ENCODE results near the gene CFC1. TPM values are rescaled to one million over a fixed set of nuclear protein-coding genes. Genes with fewer than 3 reads are reported as not detected.
"Not testable (repeated sequence)": the region's sequence is repeated elsewhere in the genome, so short reads cannot be mapped to it uniquely, and the experiment has no call there.

Gene CFC1
- total and polyA plus RNA-seq, 2 donors from 2014 or later, result not detected

DNA sequence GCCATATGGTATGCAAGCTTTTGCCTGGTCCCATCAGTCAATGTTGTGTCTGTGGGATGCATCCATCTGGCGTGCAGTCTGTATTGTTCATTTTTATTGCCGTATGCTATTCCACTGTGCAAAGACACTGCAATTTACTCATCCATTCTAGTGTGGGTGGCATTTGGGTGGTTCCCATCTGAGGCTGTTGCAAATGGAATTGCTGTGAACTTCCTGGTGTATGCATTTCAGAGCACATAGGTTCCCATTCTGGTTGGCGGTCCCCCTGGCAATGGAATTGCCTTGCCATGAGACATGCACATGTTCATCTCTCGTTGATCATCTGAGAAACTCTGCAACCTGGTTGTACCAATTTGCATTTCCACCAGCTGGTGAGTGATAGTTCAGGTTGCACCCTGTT is 21.8 kb downstream of the CFC1 start:
- H3K9ac ChIP-seq (ENCODE audit: low read length in 3 of 3); H3K4me1 ChIP-seq (ENCODE audit: control insufficient read depth in 2 of 3, insufficient read depth in 2 of 3, low read depth in 1 of 3, low read length in 3 of 3); FAIRE-seq; H3K36me3 ChIP-seq (ENCODE audit: control insufficient read depth in 2 of 3, insufficient read depth in 3 of 3, low read length in 3 of 3); H3K4me3 ChIP-seq (ENCODE audit: low read length in 3 of 3); H3K27ac ChIP-seq (ENCODE audit: low read depth in 2 of 2, low read length in 2 of 2); DNase-seq; H3K27me3 ChIP-seq (ENCODE audit: control insufficient read depth, insufficient read depth, low read length); H3K9me3 ChIP-seq (ENCODE audit: control insufficient read depth in 2 of 3, insufficient read depth in 1 of 3, low read length in 3 of 3); intact Hi-C loops (cut with DNase I): not testable (repeated sequence)

- FAIRE-seq; H3K4me1 ChIP-seq (ENCODE audit: control insufficient read depth in 2 of 3, insufficient read depth in 2 of 3, low read depth in 1 of 3, low read length in 3 of 3); DNase-seq; H3K9me3 ChIP-seq (ENCODE audit: control insufficient read depth in 2 of 3, insufficient read depth in 1 of 3, low read length in 3 of 3); H3K9ac ChIP-seq (ENCODE audit: low read length in 3 of 3); intact Hi-C loops (cut with DNase I); H3K27ac ChIP-seq (ENCODE audit: low read depth in 2 of 2, low read length in 2 of 2); H3K27me3 ChIP-seq (ENCODE audit: control insufficient read depth, insufficient read depth, low read length); H3K4me3 ChIP-seq (ENCODE audit: low read length in 3 of 3); H3K36me3 ChIP-seq (ENCODE audit: control insufficient read depth in 2 of 3, insufficient read depth in 3 of 3, low read length in 3 of 3): not testable (repeated sequence)
Measured at GRCh38 chr2:130576209-130576784, 23.1 kb downstream of the CFC1 start.

- FAIRE-seq; intact Hi-C loops (cut with DNase I): not testable (repeated sequence)
Measured at GRCh38 chr2:130574230-130574629, 25.1 kb downstream of the CFC1 start.

GRCh38 chr2:130571929-130572328 is 27.4 kb downstream of the CFC1 start:
- FAIRE-seq; intact Hi-C loops (cut with DNase I); H3K36me3 ChIP-seq (ENCODE audit: control insufficient read depth in 2 of 3, insufficient read depth in 3 of 3, low read length in 3 of 3): not testable (repeated sequence)

More at GRCh38 chr2:130574230-130574629, 25.1 kb downstream of the CFC1 start:
- not testable (repeated sequence) for H3K9me3 ChIP-seq (ENCODE audit: control insufficient read depth in 2 of 3, insufficient read depth in 1 of 3, low read length in 3 of 3); H3K36me3 ChIP-seq (ENCODE audit: control insufficient read depth in 2 of 3, insufficient read depth in 3 of 3, low read length in 3 of 3); H3K27ac ChIP-seq (ENCODE audit: low read depth in 2 of 2, low read length in 2 of 2); H3K4me1 ChIP-seq (ENCODE audit: control insufficient read depth in 2 of 3, insufficient read depth in 2 of 3, low read depth in 1 of 3, low read length in 3 of 3); H3K27me3 ChIP-seq (ENCODE audit: control insufficient read depth, insufficient read depth, low read length); H3K4me3 ChIP-seq (ENCODE audit: low read length in 3 of 3); H3K9ac ChIP-seq (ENCODE audit: low read length in 3 of 3)
- DNase-seq, result peak in 1 of 5 donors; percentile 24

DNA sequence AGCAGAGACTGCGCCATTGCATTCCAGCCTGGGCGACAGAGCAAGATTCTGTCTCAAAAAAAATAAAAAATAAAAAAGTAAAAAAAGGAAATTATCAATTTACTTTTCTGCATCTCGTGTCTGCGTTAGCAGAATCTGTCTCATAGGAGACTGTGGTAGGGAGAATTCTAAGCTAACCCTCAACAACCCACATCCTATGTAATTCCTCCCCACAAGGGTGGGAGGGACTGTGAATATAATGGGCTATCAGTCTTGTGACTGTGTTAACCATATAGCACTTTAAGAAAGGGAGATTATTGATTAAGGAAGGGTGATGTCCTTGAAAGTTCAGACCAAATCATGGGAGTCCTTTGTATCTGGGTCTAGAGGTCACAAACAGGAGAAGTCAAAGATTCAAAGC is 33.2 kb downstream of the CFC1 start:
- H3K9ac ChIP-seq (ENCODE audit: low read length in 3 of 3); FAIRE-seq; H3K4me1 ChIP-seq (ENCODE audit: control insufficient read depth in 2 of 3, insufficient read depth in 2 of 3, low read depth in 1 of 3, low read length in 3 of 3); H3K4me3 ChIP-seq (ENCODE audit: low read length in 3 of 3); H3K27ac ChIP-seq (ENCODE audit: low read depth in 2 of 2, low read length in 2 of 2); H3K36me3 ChIP-seq (ENCODE audit: control insufficient read depth in 2 of 3, insufficient read depth in 3 of 3, low read length in 3 of 3); H3K27me3 ChIP-seq (ENCODE audit: control insufficient read depth, insufficient read depth, low read length); H3K9me3 ChIP-seq (ENCODE audit: control insufficient read depth in 2 of 3, insufficient read depth in 1 of 3, low read length in 3 of 3); DNase-seq; intact Hi-C loops (cut with DNase I): not testable (repeated sequence)

More at GRCh38 chr2:130571929-130572328, 27.4 kb downstream of the CFC1 start:
- H3K9me3 ChIP-seq (ENCODE audit: control insufficient read depth in 2 of 3, insufficient read depth in 1 of 3, low read length in 3 of 3); H3K9ac ChIP-seq (ENCODE audit: low read length in 3 of 3); H3K27ac ChIP-seq (ENCODE audit: low read depth in 2 of 2, low read length in 2 of 2); H3K27me3 ChIP-seq (ENCODE audit: control insufficient read depth, insufficient read depth, low read length); H3K4me3 ChIP-seq (ENCODE audit: low read length in 3 of 3); H3K4me1 ChIP-seq (ENCODE audit: control insufficient read depth in 2 of 3, insufficient read depth in 2 of 3, low read depth in 1 of 3, low read length in 3 of 3); DNase-seq: not testable (repeated sequence)

DNA sequence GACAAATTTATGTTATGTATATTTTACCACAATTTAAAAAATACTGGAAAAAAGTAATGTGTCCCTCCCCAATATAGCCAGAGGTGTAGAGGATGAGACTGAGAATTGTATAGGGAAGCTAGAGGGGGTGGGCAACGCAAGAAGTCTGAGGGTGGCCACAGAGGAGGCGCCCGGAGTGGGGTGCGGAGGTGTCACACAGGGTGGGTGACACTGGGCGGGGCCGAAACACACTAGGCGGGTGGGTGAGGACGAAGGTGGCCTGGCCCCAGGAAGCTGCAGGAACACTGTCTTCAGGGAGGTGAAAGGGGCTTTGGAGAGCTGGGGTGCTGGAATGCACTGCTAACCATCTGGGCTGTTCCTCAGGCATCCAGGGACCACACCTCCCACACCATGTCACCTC is 42.9 kb downstream of the CFC1 start:
- H3K9ac ChIP-seq (ENCODE audit: low read length in 3 of 3); H3K27me3 ChIP-seq (ENCODE audit: control insufficient read depth, insufficient read depth, low read length); FAIRE-seq; DNase-seq; H3K4me3 ChIP-seq (ENCODE audit: low read length in 3 of 3); intact Hi-C loops (cut with DNase I); H3K9me3 ChIP-seq (ENCODE audit: control insufficient read depth in 2 of 3, insufficient read depth in 1 of 3, low read length in 3 of 3); H3K27ac ChIP-seq (ENCODE audit: low read depth in 2 of 2, low read length in 2 of 2); H3K4me1 ChIP-seq (ENCODE audit: control insufficient read depth in 2 of 3, insufficient read depth in 2 of 3, low read depth in 1 of 3, low read length in 3 of 3); H3K36me3 ChIP-seq (ENCODE audit: control insufficient read depth in 2 of 3, insufficient read depth in 3 of 3, low read length in 3 of 3): not testable (repeated sequence)

DNA sequence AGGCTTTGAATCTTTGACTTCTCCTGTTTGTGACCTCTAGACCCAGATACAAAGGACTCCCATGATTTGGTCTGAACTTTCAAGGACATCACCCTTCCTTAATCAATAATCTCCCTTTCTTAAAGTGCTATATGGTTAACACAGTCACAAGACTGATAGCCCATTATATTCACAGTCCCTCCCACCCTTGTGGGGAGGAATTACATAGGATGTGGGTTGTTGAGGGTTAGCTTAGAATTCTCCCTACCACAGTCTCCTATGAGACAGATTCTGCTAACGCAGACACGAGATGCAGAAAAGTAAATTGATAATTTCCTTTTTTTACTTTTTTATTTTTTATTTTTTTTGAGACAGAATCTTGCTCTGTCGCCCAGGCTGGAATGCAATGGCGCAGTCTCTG is 45.2 kb downstream of the CFC1 start:
- H3K9ac ChIP-seq (ENCODE audit: low read length in 3 of 3); FAIRE-seq; DNase-seq; H3K27me3 ChIP-seq (ENCODE audit: control insufficient read depth, insufficient read depth, low read length); H3K4me3 ChIP-seq (ENCODE audit: low read length in 3 of 3); H3K9me3 ChIP-seq (ENCODE audit: control insufficient read depth in 2 of 3, insufficient read depth in 1 of 3, low read length in 3 of 3); H3K27ac ChIP-seq (ENCODE audit: low read depth in 2 of 2, low read length in 2 of 2); H3K4me1 ChIP-seq (ENCODE audit: control insufficient read depth in 2 of 3, insufficient read depth in 2 of 3, low read depth in 1 of 3, low read length in 3 of 3); intact Hi-C loops (cut with DNase I); H3K36me3 ChIP-seq (ENCODE audit: control insufficient read depth in 2 of 3, insufficient read depth in 3 of 3, low read length in 3 of 3): not testable (repeated sequence)

GRCh38 chr2:130549475-130549874 is 49.9 kb downstream of the CFC1 start:
- H3K4me3 ChIP-seq (ENCODE audit: low read length in 3 of 3); H3K27me3 ChIP-seq (ENCODE audit: control insufficient read depth, insufficient read depth, low read length); DNase-seq; H3K9me3 ChIP-seq (ENCODE audit: control insufficient read depth in 2 of 3, insufficient read depth in 1 of 3, low read length in 3 of 3); H3K9ac ChIP-seq (ENCODE audit: low read length in 3 of 3); H3K4me1 ChIP-seq (ENCODE audit: control insufficient read depth in 2 of 3, insufficient read depth in 2 of 3, low read depth in 1 of 3, low read length in 3 of 3); H3K36me3 ChIP-seq (ENCODE audit: control insufficient read depth in 2 of 3, insufficient read depth in 3 of 3, low read length in 3 of 3); intact Hi-C loops (cut with DNase I); FAIRE-seq; H3K27ac ChIP-seq (ENCODE audit: low read depth in 2 of 2, low read length in 2 of 2): not testable (repeated sequence)
